Measurements from ENCODE around the gene ZCCHC4. TPM values are rescaled to one million over a fixed set of nuclear protein-coding genes. Genes with fewer than 3 reads are reported as not detected.

Gene ZCCHC4
- total RNA-seq, 4 donors from 2014 or later = 9.1 to 13.1 (median 11.1) TPM

- DNase-seq (ENCODE audit: low spot score) = no peak
- no peak for ATAC-seq (ENCODE audit: low FRiP score)
- TF ChIP-seq CTCF (IDR thresholded peaks at IDR 0.05) = no peak
These were observed 6.0 kb upstream of the ZCCHC4 start for GRCh38 chr4:25306518-25307057.

GRCh38 chr4:25307596-25307995 lies 5.0 kb upstream of the ZCCHC4 start:
- ATAC-seq (ENCODE audit: low FRiP score) (no peak), DNase-seq (ENCODE audit: low spot score) (no peak)
- no peak for TF ChIP-seq CTCF (IDR thresholded peaks at IDR 0.05)

- no peak for DNase-seq (ENCODE audit: low spot score)
- no peak for ATAC-seq (ENCODE audit: low FRiP score)
- no peak for TF ChIP-seq CTCF (IDR thresholded peaks at IDR 0.05)
These were observed 4.3 kb upstream of the ZCCHC4 start for GRCh38 chr4:25308306-25308705.

- TF ChIP-seq CTCF (IDR thresholded peaks at IDR 0.05) = no peak
- ATAC-seq (ENCODE audit: low FRiP score) (no peak), DNase-seq (ENCODE audit: low spot score) (no peak)
These were observed 3.8 kb upstream of the ZCCHC4 start for GRCh38 chr4:25308761-25309160.

GRCh38 chr4:25310066-25310802 lies 2.3 kb upstream of the ZCCHC4 start:
- no peak for ATAC-seq (ENCODE audit: low FRiP score)
- TF ChIP-seq CTCF (IDR thresholded peaks at IDR 0.05) = no peak
- DNase-seq (ENCODE audit: low spot score) = no peak

- DNase-seq (ENCODE audit: low spot score) (no peak), ATAC-seq (ENCODE audit: low FRiP score) (no peak)
- TF ChIP-seq CTCF (IDR thresholded peaks at IDR 0.05) = no peak
These were observed 1.8 kb upstream of the ZCCHC4 start for GRCh38 chr4:25310803-25311166.
